ENCODE data around the gene GLE1. TPM values are rescaled to one million over a fixed set of nuclear protein-coding genes. Genes with fewer than 3 reads are reported as not detected.
"Not testable (repeated sequence)": the region's sequence is repeated elsewhere in the genome, so short reads cannot be mapped to it uniquely, and the experiment has no call there.

The GLE1 gene
- total RNA-seq, 1 donor from 2014 or later = 19.0 TPM

DNA sequence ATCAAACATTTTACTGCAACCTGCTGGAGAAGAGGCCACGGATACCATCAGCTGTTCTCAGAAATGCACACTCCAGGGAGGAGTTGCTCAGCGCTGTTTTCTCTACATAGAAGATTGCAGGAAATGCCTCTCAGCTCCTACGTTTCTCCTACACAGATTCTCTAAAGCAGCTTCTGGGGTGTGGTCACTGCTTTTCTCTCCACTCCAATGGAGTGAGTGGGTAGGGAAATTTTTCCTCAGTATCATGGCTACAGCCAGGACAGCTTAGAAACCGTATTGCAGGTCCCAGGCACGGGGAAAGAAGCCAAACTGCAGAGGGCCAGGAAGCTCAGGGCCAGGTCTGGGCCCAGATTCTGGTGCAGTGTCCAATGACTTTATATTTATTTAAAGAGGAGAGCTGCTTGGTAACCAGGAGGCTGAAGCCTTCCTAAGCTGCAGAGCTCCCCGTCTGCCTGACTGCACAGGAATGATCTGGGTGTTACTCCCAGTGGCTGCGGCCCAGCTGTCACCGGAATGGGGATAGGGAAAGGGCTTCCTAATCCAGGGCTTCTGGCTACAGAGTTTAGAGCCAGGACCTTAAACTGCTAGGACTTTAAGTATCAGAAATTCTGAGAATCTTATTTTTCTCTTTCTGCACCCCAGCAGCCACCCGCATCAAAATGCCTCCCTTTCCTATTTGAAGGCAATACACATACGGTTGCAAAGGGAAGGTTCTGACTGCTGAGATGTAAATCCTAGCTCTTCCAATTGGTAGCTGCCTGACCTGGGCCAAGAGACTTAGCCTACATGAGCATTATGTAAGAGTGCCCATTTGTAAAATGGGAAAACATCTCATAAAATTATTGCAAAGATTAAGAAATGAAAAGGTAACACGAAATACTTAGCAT is 46.5 kb downstream of the GLE1 start:
- no peak for DNase-seq (ENCODE audit: low spot score)

DNA sequence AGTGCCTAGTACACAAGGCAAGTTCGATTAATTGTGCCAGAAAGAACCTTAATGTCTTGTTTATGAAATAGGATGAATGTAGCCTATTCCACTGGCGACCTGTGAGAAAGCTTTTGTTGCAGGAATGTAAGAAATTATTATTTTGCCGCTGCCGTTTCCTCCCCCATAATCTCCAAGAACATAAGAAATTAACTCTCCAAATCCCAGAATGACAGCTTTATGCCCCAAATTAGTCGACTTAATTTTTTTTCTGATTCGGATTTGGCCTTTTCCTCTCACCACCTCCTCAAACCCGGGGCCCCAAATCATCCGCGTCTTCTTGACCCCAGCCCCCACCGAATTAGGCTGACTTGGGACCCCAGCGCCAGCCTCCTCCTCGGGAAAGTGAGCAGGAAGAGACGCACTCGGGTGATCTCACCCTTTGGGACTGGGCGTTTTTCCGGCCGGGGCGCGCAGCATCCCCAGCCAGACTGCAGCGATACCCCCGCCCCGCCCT is 47.2 kb downstream of the GLE1 start:
- no peak for DNase-seq (ENCODE audit: low spot score)

DNA sequence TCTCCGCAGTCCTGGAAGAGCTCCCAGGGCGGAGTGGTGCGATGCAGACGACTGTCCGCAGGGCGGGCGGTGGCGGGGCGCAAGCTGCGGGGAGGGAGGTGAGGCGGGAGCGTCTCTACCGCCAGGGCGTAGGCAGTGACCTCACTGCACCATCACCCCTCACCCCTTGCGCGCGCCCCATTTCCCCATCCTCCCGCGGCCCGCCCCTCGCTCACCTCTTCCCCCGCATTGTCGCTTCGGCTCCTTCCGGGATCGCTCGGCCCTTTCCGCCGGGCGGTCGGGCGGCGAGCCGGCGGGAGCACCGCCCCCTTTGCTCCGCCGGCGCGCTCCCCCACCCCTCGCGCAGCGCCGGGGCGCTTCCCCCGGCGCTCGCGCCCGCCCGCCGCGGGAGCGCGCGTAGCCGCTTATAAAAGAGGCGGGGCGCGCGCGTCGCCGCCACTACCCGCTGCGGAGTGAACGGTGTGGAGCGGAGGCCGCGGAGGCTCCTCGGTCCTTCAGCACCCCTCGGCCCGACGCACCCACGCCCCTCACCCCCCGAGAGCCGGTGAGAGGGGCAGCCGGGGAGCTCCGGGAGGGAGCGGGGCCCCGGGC is 47.7 kb downstream of the GLE1 start, which contains the start of gene SPTAN1:
SPTAN1 (plus strand) TSS at position 435 of the 591 bp plus-strand sequence. CDS start 14,154 bp downstream, outside the sequence.
- peak; percentile 97 for DNase-seq (ENCODE audit: low spot score)

DNA sequence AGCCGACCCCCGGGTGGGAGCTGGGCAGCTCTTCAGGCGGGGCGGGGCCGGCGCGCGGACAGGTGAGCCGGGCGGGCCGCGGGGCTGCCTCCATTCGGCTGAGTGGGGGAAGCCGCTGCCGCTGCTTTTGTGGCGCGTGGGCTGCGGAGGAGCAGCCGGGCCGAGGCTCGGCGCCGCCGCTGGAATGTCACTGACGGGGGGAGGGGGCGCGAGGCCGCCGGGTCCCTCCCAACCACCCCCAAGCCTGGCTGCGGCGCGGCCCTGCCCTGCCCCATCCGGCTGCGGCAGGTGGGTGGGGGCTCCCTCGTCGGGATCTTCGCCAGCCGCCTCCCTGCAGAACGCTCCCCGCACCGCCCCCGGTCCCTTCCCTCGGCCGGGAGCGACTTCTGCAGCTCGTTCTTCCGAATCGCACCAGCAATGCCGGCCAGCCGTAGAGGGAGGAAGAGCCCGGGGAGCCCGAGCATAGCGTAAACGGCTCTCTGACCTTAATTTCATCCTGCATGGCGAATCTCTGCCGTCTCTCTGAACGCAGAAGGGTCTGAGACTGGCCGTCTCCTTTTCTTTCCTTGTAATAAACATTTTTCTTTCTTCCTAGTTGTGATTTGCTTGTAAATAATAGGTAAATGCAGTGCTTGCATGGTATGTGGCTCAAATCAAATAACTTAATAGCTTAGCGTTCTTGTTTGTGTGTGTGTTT is 48.4 kb downstream of the GLE1 start:
- peak; percentile 90 for DNase-seq (ENCODE audit: low spot score)

DNA sequence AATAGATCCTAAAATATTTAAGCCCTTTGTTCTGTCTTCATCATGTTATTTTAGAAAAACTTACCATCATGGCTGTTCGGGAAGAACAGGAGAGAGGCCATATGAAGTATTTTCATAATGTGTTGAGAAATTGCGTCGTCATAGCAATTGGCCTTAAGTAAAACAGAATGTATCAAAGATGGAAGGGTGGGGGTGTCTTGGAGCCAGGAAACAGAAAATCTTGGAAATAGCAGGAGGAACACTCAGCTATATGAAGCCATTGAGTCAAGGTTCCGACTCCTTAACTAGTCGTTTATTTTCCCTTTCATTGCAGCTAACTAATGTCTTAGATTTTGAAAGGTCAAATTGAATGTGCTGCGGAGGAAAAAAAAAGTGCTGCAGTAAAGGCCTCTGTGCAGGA is 49.2 kb downstream of the GLE1 start:
- no peak for DNase-seq (ENCODE audit: low spot score)

DNA sequence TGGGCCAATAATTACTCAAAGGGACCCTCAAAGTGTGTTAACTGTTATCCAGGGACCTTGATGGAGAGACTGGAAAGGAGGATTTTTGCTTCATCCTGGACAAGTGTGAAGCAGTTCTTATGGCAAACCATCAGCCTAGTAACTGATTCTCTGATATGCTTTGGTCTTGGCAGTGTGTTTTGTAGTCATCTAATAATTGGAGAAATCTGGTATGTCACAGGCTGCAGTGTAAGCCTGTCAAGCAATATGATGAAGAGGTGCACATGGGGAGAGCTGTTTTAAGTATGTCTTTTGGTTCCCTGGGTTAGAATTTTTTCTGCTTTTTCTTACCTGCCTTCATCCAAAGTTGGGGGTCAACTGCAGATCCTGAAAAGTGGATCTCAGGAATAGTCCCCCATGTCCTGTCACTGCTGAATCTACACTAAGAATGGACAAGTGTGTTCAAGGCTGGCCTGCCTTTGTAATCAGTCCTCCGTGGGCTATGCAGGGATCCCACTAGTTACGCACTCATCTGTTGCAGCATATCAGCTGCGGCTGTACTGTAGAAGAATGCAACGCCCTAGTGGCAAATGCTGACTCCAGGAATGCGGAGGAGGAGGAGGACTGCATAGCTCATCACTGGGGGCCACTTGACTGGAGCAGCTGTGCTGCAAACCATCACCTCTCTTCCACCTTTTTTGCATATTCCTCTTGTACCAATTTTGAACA is 49.8 kb downstream of the GLE1 start:
- DNase-seq (ENCODE audit: low spot score) = no peak

DNA sequence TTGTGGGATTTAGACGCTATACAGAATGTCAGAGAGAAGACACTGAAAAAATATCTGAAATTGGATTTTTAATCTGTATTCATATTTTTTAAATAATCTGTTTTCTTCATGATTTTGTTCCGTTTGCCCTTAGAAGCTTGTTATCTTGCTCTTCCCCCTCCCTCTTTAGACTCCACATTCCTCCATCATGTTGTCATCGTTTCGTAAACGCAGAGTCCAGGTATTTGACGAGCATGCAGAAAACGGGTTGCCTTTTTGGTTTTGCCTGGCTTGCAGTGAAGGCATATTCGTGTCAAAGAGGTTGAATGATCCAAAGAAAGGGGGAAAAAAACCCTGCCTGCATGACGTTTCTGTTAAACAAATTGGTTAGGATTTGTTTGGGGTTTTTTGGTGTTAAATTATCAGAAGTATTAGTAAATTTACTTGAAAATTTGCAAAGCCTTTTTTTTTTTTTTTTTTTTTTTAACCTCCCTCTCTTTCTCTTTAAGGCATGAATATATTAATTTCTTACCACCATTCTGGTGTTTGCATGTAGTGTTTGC is 50.7 kb downstream of the GLE1 start:
- DNase-seq (ENCODE audit: low spot score) = no peak

DNA sequence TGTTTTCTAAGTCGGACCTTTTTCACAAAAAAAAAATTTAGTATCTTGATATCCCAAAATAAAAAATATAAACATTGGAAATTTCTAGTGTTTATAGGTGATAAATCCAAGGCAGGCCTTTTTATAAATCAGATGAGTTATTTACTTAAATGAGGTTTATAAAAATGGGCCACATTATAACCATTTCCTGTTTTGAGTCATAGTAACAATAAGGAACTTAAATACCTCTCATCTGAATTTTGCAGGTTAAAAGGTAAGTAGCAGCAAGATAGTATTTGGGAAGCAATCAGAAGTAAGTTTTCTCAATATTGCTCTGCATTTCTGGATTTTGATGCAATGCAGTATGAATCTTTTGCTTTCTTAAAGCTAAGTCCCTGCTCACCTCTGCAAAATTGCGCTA is 51.8 kb downstream of the GLE1 start:
- DNase-seq (ENCODE audit: low spot score) = no peak

DNA sequence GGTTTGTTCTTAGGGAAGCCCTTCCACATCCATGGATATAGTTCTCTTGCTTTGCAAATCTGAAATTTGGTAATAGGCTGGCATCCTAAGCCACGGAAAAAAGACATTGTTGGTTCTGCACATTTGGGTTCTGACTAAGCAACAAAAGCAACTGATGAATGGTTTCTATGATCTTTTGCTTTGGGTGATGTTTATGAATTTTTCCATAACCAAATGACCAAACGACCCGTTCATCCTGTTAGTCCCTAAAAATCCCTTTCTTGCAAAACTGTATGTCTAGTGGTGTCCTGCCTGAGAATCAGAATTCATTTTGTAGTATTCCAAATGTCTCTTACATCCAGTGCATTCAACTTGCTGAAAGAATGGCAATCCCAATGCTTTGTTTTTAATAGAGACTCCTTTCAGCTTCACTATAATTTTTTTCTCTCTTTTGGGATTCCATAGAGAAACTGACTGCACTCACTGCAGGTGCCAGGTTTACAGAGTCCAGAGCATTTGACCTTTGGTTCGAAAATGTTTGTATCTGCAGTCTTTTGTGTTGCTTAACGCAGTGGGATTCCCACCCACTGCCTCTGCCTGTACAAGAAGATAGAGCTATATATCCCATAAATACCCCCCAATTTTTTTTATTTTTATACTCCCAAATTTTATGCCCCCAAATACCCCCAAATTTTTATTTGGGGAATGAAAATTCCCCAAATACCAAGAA is 52.6 kb downstream of the GLE1 start:
- no peak for DNase-seq (ENCODE audit: low spot score)

DNA sequence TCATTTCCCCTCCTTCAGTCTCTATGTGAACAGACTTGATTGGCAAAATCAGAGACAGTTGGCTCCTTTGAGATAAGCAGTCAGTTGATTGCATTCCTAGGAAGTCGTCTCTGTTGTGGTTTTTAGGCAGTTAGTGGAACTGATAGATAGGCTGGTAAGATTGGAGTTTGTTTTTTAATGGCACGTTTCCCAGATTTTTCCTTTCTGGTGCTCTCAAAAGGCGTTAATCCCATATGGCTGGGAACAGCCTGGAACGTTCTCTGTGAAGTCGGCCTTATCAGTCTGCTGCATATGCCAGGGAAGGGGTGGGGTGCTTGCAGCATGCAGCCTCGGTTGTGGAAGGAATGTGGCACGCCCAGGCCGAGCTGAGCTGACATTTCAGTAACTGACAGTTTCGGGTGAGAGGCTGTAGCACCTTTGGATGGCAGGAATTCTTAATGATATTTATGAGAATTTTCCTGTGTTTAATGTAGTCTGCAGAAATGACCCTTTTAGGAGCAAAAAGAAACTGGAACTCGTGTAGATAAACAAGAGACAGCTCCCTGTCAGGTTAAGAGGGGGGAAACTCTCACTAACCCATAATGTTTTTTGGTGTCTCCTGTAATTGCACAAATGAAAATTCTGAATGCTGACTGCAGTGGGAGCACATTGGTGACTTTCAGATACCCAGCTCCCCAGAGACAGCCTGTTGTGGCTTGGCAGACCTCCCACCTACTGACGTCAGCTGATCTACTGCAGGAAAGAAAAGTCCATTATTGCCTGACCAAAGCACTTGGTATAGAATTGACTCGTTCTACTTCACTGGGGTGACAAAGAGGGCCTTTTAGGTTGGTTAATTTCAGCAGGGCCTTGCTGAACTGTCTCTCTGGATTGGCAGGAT is 54.2 kb downstream of the GLE1 start:
- no peak for DNase-seq (ENCODE audit: low spot score)

DNA sequence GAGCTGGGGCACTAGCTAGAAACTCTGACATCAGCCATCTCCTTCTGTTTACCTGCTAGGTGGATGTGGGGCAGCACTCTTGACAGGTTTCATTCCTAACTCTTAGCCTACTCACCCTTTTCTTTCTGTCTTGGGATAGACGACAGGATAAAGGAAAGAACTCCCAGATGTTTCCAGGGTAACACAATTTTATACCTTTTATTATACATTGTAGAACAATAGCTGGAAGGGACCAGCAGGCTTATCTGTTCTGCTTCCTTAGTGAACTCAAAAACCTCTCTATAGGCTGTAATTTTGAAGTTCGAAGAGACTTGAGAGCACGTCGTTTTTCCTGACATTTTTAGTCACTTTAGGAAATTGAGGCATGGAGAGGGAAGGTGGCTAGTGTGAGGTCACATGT is 61.1 kb downstream of the GLE1 start:
- DNase-seq (ENCODE audit: low spot score) = no peak

DNA sequence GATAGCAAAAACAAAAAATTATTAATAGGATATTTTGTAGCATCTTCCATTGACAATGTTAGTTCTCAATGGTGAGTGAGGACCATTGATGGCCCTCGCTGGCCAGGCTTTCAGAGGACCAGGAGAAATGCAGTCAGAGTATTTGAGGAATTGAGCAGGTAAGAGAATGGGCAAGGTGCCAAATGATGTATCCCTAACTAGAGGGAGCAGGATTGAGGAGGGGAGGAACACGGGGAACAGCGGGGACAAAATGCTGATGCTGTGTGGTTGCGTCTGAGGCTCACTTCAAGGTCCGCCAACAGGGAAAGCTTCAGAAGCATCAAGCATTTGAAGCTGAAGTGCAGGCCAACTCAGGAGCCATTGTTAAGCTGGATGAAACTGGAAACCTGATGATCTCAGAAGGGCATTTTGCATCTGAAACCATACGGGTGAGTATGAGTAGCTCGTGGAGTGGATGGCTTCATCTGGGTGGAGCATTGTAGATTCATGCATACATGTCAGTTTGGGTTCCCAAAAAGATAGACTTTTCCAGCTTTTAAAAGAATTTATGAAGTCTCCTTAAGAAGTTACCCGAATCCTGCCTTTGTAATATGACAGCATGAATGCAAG is 64.1 kb downstream of the GLE1 start:
- DNase-seq (ENCODE audit: low spot score) = no peak

DNA sequence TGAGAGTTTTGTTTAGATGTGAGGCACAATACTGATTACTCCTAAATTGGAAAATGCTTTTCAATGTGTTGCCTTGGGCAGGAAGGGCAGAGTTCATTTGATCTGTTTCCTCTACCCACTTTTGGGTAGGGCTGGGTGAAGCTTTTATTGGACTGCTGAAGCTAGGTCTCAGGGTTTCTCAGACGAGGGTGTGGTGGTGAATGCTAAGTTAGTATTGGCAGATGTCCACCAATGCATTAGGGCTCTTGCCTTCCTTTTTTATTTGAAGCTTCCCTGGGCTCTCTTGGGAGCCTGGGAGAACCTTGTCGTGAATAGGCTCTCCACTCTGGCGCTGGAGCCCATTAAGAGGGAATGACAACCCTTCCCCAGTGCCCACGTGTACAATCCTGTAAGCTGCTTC is 71.0 kb downstream of the GLE1 start:
- DNase-seq (ENCODE audit: low spot score) = no peak

DNA sequence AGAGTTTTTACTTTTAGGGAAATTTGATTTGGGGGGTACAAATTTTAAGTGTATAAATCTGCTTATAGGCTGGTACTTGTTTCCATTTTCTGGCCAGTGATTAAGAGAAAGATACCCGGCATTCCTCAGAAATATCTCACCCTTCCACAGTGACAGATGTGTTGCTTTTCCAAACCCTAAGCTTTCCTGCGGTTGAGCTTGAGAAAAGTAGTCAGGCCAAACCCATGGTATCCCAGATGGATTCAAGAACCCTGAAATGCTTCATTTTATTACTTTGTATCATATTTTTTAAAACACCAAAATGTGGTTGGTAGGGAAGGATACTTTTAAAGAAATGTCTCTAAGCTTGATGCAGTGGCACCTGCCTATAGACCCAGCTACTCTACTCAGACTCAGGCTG is 71.4 kb downstream of the GLE1 start:
- no peak for DNase-seq (ENCODE audit: low spot score)

DNA sequence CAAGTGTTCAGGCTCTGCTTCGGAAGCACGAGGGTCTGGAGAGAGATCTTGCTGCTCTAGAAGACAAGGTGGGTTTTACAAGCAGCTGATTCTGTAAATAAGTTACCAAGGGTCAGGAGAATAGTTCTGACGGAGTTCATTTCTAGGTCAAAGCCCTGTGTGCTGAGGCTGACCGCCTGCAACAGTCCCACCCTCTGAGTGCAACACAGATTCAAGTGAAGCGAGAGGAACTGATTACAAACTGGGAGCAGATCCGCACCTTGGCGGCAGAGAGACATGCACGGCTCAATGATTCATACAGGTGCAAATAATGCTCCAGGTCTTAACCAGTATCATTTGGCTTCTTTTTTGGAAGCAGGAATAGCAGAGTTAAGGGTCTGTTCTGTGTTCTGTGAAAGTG is 72.7 kb downstream of the GLE1 start:
- no peak for DNase-seq (ENCODE audit: low spot score)

DNA sequence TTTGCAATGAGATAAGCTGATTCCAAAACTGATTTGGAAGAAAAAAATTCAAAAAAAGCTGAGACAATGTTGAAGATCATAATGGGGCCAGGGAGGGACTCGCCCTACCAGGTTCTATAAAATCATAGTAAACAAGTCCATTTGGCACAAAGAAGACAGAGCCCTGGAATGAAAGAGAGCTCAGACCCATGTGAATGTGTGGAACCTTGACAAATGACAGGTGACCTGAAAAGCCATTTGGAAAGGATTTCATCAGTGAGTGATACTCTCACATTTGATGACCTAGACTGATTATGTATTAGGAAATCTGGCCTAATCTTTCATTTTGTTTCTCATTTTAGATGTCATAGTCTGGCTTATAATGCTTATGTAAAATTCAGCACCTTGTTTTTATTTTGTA is 74.7 kb downstream of the GLE1 start:
- DNase-seq (ENCODE audit: low spot score) = no peak

DNA sequence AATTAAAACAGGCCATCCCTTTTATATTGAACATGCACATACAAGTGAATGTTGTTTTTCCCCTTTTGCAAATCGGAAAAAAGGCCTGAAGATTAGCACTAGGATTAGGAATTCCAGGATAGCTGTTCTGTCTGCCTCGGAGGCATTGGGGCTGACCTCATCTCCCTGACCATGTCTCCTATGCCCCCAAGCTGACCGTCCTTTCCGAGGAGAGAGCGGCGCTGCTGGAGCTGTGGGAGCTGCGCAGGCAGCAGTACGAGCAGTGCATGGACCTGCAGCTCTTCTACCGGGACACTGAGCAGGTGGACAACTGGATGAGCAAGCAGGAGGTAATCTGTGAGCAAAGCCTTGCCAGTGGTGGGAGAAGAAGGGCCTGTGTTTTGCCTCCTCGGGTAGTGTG is 76.2 kb downstream of the GLE1 start:
- DNase-seq (ENCODE audit: low spot score) = no peak

DNA sequence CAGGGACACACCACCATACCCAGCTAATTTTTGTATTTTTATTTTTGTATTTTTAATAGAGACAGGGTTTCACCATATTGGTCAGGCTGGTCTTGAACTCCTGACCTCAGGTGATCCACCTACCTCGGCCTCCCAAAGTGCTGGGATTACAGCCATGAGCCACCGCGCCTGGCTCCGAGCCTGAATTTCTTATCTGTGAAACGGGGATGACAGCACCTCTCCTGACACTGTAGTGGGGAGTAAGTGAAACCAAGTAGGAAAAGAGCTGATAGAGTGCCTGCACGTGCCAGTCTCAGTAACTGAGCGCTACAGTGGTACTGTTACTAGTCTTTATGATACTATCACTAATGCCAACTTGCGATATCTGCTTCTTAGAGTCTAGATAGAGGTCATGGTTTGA is 80.6 kb downstream of the GLE1 start:
- not testable (repeated sequence) for DNase-seq (ENCODE audit: low spot score)

DNA sequence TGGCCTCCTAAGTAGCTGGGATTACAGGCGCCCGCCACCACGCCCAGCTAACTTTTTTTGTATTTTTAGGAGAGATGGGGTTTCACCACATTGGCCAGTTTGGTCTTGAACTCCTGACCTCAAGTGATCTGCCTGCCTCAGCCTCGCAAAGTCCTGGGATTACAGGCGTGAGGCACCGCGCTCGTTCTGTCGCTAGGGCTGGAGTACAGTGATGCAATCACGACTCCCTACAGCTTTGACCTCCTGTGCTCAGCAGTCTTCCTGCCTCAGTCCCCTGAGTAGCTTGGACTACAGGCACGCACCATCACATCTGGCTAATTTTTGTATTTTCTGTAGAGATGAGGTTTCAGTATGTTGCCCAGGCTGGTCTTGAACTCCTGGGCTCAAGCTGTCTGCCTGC is 82.4 kb downstream of the GLE1 start:
- DNase-seq (ENCODE audit: low spot score) = not testable (repeated sequence)
